Liver (tissue), 9 donors: ENCODE results near the gene MYH11. TPM values are rescaled to one million over a fixed set of nuclear protein-coding genes. Genes with fewer than 3 reads are reported as not detected.
A peak's percentile ranks its signal among the peaks of the same experiment; 100 is the strongest.

Experiments
- DNase-seq: peaks from one replicate; pipeline ENCODE4 v3.0.0-alpha.2; 2017; ENCODE audit warnings: low spot score
- H3K27ac ChIP-seq, 2 donors: one replicate each; pipeline ENCODE4 v1.7.0; 2013; ENCODE audit warnings: inconsistent platforms in 2 of 2, low read length in 2 of 2, control low read depth in 1 of 2, low read depth in 1 of 2, mild to moderate bottlenecking in 1 of 2
- H3K27me3 ChIP-seq, 4 donors: one replicate each; pipeline versions ENCODE4 v1.6.1 to v1.7.0; 2013; ENCODE audit warnings: low read length in 3 of 4, inconsistent platforms in 1 of 4, mild to moderate bottlenecking in 1 of 4, moderate library complexity in 1 of 4; ENCODE audit not compliant: control insufficient read depth in 4 of 4, insufficient read depth in 4 of 4
- H3K36me3 ChIP-seq, 4 donors: one replicate each; pipeline versions ENCODE4 v1.6.1 to v1.7.0; 2013; ENCODE audit warnings: low read length in 3 of 4, mild to moderate bottlenecking in 3 of 4, low read depth in 1 of 4, moderate library complexity in 1 of 4; ENCODE audit not compliant: control insufficient read depth in 4 of 4, insufficient read depth in 3 of 4
- H3K4me1 ChIP-seq, 4 donors: one replicate each; pipeline versions ENCODE4 v1.6.1 to v1.7.0; 2013; ENCODE audit warnings: low read length in 3 of 4, mild to moderate bottlenecking in 3 of 4, moderate library complexity in 1 of 4; ENCODE audit not compliant: control insufficient read depth in 4 of 4, insufficient read depth in 4 of 4
- H3K4me3 ChIP-seq, 3 donors: one replicate each; pipeline versions ENCODE4 v1.6.1 to v1.7.0; 2013; ENCODE audit warnings: low read length in 3 of 3, control low read depth in 1 of 3, low read depth in 1 of 3, mild to moderate bottlenecking in 1 of 3
- H3K9ac ChIP-seq, 2 donors: one replicate each; pipeline ENCODE4 v1.7.0; 2013; ENCODE audit warnings: low read length in 2 of 2, mild to moderate bottlenecking in 2 of 2, moderate library complexity in 2 of 2, control low read depth in 1 of 2, low read depth in 1 of 2
- H3K9me3 ChIP-seq, 4 donors: one replicate each; pipeline versions ENCODE4 v1.6.1 to v1.7.0; 2013; ENCODE audit warnings: low read length in 3 of 4; ENCODE audit not compliant: control insufficient read depth in 4 of 4
- CTCF ChIP-seq: fragments of 150-350 bp; IDR thresholded peaks from 2 replicates; pipeline ENCODE4 v1.5.1; 2017; ENCODE audit warnings: improper control_type of control experiment, low read depth, low read length; ENCODE audit not compliant: missing input control
- EGR1 ChIP-seq, 2 donors: IDR thresholded peaks; 2 replicates each; pipeline ENCODE4 v1.6.1; 2016 to 2018; ENCODE audit warnings: antibody characterized with exemption in 2 of 2, low read depth in 2 of 2
- FOXA1 ChIP-seq: IDR thresholded peaks from 2 replicates; pipeline ENCODE4 v1.6.1; 2016; ENCODE audit warnings: antibody characterized with exemption
- FOXA2 ChIP-seq: IDR thresholded peaks from 2 replicates; pipeline ENCODE4 v1.6.1; 2016; ENCODE audit warnings: antibody characterized with exemption
- GABPA ChIP-seq, 2 donors: IDR thresholded peaks in 1 of 2; conservative IDR thresholded peaks in 1 of 2; 2 replicates each; pipeline ENCODE4 v1.6.1; 2016; ENCODE audit warnings: antibody characterized with exemption in 2 of 2, mild to moderate bottlenecking in 1 of 2, moderate library complexity in 1 of 2
- HNF4G ChIP-seq: IDR thresholded peaks from 2 replicates; pipeline ENCODE4 v1.6.1; 2016; ENCODE audit warnings: antibody characterized with exemption
- MAX ChIP-seq: IDR thresholded peaks from 2 replicates; pipeline ENCODE4 v1.6.1; 2016; ENCODE audit warnings: antibody characterized with exemption
- NR2F2 ChIP-seq: IDR thresholded peaks from 2 replicates; pipeline ENCODE4 v1.6.1; 2016; ENCODE audit warnings: antibody characterized with exemption
- RAD21 ChIP-seq, 2 donors: IDR thresholded peaks; 2 replicates each; pipeline ENCODE4 v1.6.1; 2016; ENCODE audit warnings: antibody characterized with exemption in 2 of 2, mild to moderate bottlenecking in 2 of 2
- SP1 ChIP-seq: IDR thresholded peaks from 2 replicates; pipeline ENCODE4 v1.6.1; 2018; ENCODE audit warnings: antibody characterized with exemption, mild to moderate bottlenecking
- TAF1 ChIP-seq: conservative IDR thresholded peaks from 2 replicates; pipeline ENCODE4 v1.6.1; 2016; ENCODE audit warnings: antibody characterized with exemption, mild to moderate bottlenecking
- WGBS: extraction: QIAGEN DNeasy Blood & Tissue Kit; methylation state at CpG from one replicate; pipeline ENCODE4 v1.1.7; 2013; 5-methylcytosine and 5-hydroxymethylcytosine counted together
- polyA plus RNA-seq, 2 donors: library from polyadenylated mRNA; stranded (reverse) in 1 of 2; unstranded in 1 of 2; fragments of 200-250 nt in 1 of 2; fragments of >200 nt in 1 of 2; fragmentation: Nextera tagmentation in 1 of 2; extraction: Ambion mirVana in 1 of 2; gene quantifications; one replicate each; pipeline versions ENCODE4 v1.2.1 to v1.2.3, GENCODE V29; 2013 to 2015
- total RNA-seq, 2 donors: library from RNA; depleted of rRNA; stranded (reverse); fragments of >200 nt; gene quantifications; one replicate each; pipeline ENCODE4 v1.2.3, GENCODE V29; 2014
- TF ChIP-seq, protein P1 (sequence below): IDR thresholded peaks from 2 replicates; pipeline ENCODE4 v1.6.1; 2016; ENCODE audit warnings: antibody characterized with exemption
- TF ChIP-seq, protein P2 (sequence below): IDR thresholded peaks from 2 replicates; pipeline ENCODE4 v1.6.1; 2016; ENCODE audit warnings: antibody characterized with exemption, mild to moderate bottlenecking
- donor health status: healthy.
- donor health status: healthy.
- donor health status: healthy.
- donor health status: healthy.
- donor health status: healthy.

Gene MYH11
- total and polyA plus RNA-seq, 4 donors, result 0.51 to 33.7 (median 4.0) TPM

DNA sequence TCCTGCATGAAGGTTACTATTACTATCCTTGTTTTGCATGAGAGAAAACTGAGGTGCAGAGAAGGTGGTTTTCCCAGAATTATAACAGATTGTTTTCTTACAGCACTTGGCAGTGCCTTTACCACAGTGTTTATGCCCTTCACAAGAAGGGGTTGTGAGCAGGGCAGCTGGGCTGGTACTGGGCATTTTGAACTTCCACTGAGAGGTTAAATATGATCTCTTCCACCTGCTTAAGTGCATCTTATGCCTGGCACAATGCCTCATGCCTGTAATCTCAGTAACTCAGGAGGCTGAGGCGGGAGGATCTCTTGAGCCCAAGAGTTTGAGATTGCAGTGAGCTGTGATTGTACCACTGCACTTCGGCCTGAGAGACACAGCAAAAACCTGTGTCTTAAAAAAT, 170.5 kb downstream of the MYH11 start:
- over 99% methylated on average over 2 of the region's 2 CpGs for WGBS
- Histone ChIP-seq H3K4me3 (no peak overlapping the region), H3K27me3 (no peaks in the 10 kb centered on the region), H3K4me1 (no peaks in the 10 kb centered on the region), H3K27ac (no peak overlapping the region), H3K9me3 (no peaks in the 10 kb centered on the region), H3K36me3 (peaks cover 2 to 10% (median 6%) of the 10 kb centered on the region in 4 donors), H3K9ac (no peak overlapping the region)
- no peak for DNase-seq
- TF ChIP-seq, protein P1, sequence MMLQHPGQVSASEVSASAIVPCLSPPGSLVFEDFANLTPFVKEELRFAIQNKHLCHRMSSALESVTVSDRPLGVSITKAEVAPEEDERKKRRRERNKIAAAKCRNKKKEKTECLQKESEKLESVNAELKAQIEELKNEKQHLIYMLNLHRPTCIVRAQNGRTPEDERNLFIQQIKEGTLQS, result no peak
- TF ChIP-seq RAD21 (IDR thresholded peaks at IDR 0.05) (no peak), TAF1 (no peak), SP1 (no peak), GABPA (IDR thresholded peaks at IDR 0.05 in 1 of 2, conservative IDR thresholded peaks at IDR 0.05 in 1 of 2) (no peak)

DNA sequence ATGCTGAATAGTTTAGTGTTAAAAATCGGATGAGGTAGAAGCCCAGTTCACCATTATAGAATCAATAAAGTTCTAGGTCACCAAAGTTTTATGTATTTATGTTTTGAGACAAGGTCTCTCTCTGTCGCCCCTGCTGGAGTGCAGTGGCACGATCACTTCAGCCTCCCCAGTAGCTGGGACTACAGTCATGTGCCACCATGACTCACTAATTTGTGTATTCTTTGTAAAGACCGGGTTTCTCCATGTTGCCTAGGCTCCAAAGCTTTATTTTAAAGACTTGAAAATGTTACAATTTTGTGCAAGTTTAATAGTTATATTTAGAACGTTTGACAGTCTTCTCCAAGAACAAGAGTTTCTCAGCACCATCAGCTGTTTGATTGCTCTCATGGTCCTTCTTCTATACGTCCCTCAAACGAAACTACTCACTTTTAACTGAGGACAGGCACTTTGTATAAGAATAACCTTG, 174.7 kb downstream of the MYH11 start:
- Histone ChIP-seq H3K4me1 (no peaks in the 10 kb centered on the region), H3K9me3 (no peaks in the 10 kb centered on the region), H3K27me3 (no peaks in the 10 kb centered on the region), H3K36me3 (peaks cover 0 to 6% (median 2%) of the 10 kb centered on the region in 4 donors), H3K4me3 (no peak overlapping the region), H3K27ac (no peak overlapping the region), H3K9ac (no peak overlapping the region)
- no peak for DNase-seq
- TF ChIP-seq CTCF, result peak; percentile 5
- TF ChIP-seq, protein P2, sequence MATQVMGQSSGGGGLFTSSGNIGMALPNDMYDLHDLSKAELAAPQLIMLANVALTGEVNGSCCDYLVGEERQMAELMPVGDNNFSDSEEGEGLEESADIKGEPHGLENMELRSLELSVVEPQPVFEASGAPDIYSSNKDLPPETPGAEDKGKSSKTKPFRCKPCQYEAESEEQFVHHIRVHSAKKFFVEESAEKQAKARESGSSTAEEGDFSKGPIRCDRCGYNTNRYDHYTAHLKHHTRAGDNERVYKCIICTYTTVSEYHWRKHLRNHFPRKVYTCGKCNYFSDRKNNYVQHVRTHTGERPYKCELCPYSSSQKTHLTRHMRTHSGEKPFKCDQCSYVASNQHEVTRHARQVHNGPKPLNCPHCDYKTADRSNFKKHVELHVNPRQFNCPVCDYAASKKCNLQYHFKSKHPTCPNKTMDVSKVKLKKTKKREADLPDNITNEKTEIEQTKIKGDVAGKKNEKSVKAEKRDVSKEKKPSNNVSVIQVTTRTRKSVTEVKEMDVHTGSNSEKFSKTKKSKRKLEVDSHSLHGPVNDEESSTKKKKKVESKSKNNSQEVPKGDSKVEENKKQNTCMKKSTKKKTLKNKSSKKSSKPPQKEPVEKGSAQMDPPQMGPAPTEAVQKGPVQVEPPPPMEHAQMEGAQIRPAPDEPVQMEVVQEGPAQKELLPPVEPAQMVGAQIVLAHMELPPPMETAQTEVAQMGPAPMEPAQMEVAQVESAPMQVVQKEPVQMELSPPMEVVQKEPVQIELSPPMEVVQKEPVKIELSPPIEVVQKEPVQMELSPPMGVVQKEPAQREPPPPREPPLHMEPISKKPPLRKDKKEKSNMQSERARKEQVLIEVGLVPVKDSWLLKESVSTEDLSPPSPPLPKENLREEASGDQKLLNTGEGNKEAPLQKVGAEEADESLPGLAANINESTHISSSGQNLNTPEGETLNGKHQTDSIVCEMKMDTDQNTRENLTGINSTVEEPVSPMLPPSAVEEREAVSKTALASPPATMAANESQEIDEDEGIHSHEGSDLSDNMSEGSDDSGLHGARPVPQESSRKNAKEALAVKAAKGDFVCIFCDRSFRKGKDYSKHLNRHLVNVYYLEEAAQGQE, result no peak
- TF ChIP-seq MAX, result no peak
- 77% methylated on average over 7 of the region's 7 CpGs for WGBS

- Histone ChIP-seq H3K9ac (no peak overlapping the region), H3K27ac (no peak overlapping the region), H3K4me1 (peaks cover 4 to 13% (median 10%) of the 10 kb centered on the region in 4 donors), H3K4me3 (no peak overlapping the region), H3K27me3 (no peaks in the 10 kb centered on the region), H3K9me3 (no peaks in the 10 kb centered on the region), H3K36me3 (peaks cover 0 to 6% (median 2%) of the 10 kb centered on the region in 4 donors)
- no peak for DNase-seq
- TF ChIP-seq HNF4G (no peak), EGR1 (IDR thresholded peaks at IDR 0.05; ENCODE audit: low read depth in 2 of 2) (no peak), NR2F2 (no peak), FOXA2 (no peak), FOXA1 (no peak)
- TF ChIP-seq, protein P2, result no peak
- WGBS, result 97% methylated on average over 5 of the region's 5 CpGs
Observed at GRCh38 chr16:15677447-15677846, 179.4 kb downstream of the MYH11 start.
